Fibroblast of peridontal ligament (primary cell): ENCODE results near the gene IFNK.
"Not testable (repeated sequence)": the region's sequence is repeated elsewhere in the genome, so short reads cannot be mapped to it uniquely, and the experiment has no call there.

Source experiments
- DNase-seq: peaks from one replicate; pipeline ENCODE4 v3.0.0-alpha.2; 2010; ENCODE audit errors: extremely low read depth

IFNK gene, protein sequence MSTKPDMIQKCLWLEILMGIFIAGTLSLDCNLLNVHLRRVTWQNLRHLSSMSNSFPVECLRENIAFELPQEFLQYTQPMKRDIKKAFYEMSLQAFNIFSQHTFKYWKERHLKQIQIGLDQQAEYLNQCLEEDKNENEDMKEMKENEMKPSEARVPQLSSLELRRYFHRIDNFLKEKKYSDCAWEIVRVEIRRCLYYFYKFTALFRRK

GRCh38 chr9:27524236-27524635 is at the start of gene IFNK:
TSS of gene IFNK (plus strand) at chr9:27524290. CDS start at chr9:27524337, 47 bp downstream.
- DNase-seq, result no peak

GRCh38 chr9:27474305-27474704 is 49.8 kb upstream of the IFNK start:
- no peak for DNase-seq

GRCh38 chr9:27475057-27475595 is 49.0 kb upstream of the IFNK start:
- no peak for DNase-seq

- DNase-seq, result no peak
Measured at GRCh38 chr9:27476870-27477515, 47.1 kb upstream of the IFNK start.

DNA sequence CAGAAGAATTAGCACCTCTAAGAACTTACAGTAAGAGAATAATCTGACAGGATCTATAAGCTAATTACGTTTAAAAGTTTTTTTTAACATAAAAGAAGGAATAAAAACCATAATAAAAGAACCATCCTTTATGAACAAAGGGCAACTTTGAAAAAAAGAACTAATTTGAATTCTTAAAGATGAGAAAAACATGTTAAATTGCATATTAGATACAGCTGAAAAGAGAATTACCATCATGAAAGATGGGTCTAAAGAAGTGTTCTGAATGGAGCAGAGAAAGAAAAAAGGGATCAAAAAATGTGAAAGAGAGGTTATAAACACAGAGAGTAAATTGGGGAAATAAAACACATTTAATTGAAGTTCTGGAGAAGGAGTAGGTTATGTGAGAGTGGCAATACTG is 45.8 kb upstream of the IFNK start:
- no peak for DNase-seq

DNA sequence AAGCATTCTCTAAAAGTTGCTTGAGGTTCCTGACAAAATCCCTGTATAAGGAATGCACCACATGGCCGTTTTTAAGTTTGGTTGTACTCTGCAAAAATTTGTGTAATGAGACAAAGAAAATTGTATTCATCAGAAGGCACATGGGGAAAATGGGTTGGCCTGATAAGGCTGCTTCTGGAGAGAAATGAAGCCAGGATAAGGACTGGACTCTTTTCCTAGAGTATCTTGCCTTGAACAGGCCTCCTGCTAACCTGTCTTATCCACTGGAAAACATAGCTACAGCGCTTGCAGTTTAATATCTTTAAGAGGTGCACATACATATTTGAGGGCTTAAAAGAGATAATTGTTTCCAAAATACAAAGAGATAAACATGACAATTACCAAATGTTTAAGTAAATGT is 41.4 kb upstream of the IFNK start:
- DNase-seq, result no peak

DNA sequence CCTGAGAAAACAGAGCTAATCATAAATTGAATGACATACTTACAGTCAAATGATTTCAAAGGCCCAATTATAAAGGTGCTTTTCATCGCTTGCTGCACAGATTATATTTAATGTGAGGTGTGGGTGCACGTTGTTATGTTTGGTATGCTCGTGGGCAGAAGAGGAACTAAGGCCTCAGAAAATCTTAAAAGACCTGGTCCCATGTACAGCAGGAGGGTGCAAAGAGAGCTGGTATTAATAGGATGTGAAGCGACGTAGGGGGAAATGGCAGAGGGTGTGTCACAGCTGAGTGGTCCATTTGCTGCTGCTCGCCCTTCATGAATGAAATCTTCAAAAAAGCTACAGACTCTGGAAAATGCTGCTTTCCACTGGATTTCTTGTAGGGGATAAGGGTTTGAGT is 40.5 kb upstream of the IFNK start:
- no peak for DNase-seq

DNA sequence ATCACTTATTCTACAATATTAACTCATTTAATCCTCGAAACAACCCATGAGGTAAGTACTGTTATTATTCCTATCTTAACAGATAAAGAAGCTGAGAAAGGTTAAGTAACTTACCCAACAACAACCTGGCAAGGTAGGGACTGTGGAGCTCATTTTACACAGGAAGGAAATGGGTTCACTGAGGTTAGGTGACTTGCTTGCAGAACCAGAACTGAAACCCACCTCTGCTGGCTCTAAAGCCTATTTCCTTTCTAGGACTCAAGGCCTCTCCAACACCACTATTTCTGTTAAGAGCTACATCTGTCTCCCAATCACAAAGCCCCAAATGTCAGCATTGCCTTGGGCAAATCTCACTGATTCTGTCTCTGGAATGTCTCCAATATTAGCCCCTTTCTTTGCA is 38.9 kb upstream of the IFNK start:
- DNase-seq, result no peak

DNA sequence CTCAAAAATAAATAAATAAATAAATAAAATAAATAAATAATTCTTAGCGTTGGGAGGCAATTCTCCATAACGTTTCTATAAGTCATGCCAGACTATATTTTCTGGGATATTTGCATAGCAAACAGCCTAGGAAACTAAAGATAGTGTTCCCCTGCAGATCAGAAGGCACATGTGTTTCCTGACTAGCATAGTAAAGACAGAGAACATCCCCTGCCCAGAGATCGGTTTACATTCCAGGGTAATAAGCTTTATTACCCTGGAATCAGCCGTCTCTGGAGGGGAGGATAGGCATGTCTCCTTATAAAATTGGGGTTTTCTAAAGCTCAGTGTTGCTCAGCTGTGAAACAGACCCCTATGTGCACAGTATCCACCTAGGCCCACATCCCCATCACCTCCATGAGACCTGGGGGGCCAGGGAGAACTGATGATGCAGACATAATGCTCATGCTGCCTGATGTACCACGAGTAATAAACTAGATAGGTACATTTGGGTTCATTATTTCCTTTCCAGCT is 36.9 kb upstream of the IFNK start:
- no peak for DNase-seq

DNA sequence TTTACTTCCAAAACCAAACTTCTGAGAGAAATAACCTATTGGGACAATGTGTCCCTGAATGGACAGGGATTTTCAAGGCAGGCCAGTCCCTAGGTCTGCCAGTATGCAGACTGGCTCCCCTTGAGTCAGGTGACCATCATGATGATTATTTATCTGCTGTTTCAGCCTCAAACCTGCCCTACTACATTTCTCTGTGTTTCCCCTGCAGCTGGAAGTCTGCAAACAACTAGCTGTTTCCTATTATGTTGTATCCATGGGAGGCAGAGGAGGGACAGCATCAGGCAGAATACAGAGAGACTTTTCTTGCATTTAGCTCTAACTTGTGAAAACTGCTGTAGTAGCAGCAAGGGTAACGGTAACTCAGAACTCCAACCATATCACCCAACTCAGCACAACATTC is 36.2 kb upstream of the IFNK start:
- DNase-seq, result no peak

DNA sequence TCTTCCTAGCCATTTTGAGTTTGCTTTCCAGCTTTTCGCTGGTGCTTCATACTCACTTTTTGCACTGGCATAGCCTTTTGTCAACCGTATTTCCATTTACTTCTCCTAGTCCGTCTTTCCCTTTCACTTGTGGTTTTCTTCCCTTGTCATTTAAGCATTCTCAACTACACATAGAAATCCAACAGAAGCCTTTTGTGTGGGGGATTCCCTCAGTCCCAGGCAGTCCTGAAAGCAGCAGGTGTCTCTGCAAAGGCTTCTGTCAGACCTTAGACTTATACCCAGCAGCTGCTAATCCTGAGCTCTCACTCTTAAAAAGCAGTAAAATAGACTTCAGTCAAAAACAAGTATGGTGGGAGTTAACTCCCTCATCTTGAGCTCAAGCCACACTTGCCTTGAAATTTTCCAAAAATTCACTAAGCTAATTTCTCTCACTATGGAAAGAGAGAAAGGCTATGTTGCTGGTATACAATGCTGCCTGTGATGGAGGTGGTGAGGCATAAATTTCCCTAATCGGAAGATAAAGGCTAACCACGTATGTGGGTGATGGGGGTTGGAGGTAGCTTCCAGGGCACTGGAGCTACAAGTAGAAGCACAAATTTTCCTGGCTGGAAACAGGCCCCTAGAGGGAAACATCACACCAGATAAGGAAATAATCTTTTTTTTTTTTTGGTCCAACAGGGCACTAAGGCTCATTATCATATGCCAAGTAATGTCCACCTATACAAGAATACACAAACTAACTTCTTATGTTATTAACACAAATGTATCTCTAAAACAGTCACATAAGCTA is 34.8 kb upstream of the IFNK start:
- DNase-seq, result no peak

DNA sequence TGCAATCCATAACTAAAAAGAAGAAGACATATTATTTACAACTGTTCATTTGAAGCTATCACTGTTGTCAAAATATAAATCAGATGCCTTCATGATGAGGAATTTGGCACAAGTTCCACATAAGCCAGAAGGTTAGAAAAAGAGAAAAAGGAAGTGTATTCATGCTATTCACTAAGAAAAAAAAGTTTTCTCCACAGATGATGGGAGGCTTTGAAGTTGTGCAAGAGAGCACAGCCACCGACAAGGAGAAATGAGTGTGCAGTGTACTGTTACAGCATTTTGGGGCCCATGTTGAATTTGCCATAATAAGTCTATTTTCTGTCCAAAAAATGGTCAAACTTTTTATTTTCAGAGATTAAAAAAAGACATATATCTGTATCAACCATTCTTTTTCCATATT is 32.9 kb upstream of the IFNK start:
- no peak for DNase-seq

DNA sequence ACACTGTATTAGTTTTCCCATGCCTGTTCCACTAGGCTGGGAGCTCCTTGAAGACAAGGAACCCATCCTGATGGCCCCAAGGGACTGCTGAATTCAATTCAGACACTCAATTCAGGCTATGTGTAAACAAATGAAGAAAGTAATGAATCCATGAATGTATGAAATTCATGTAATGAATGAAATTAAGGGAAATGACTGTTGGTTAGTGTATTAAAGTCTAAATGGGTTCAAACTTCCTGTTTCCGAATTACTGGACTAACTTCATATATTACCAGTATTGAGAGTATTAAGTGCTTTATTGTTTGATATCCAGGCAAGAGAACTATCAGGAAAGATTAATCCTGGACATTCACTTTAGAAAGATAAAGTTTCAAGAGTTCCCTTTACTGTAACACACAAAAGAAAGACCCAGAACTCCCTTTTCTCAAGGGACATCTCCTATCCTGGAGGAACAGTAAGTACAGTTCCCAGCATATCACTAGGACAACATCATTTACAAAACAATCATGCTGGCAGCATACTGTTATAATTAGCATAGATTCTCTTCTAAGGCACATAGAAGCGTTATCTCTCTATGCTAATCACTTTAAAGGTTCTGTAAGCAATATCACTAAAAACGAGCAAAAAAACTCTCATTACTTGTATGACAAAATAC is 28.5 kb upstream of the IFNK start:
- DNase-seq, result no peak

GRCh38 chr9:27496135-27496504 is 28.0 kb upstream of the IFNK start:
- no peak for DNase-seq

DNA sequence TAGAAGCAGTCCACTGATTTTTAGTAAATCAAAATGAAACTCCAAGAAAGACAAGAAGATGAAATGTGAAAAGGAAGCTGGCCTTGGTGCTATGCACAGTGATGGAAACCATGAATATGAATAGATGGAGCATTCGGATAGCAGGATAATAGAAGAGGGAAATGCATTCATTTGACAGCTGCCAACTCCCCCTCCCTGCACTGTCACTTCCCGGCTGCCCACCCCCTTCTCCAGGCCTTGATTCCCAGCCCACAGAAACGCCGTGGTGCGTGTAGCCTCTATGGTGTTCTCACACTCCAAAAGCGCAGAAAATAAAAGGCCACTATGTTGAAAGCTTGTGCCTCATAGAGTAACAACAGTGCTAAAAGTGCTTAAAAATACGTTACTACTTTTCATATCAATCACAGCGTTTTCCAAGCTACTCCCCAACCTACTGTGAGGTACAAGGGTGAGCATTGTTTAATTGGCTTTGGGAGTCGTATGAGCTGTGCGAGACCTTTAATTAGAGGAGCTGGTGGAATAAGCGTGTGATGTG is 26.1 kb upstream of the IFNK start:
- DNase-seq, result no peak

- no peak for DNase-seq
Measured at GRCh38 chr9:27499451-27499850, 24.6 kb upstream of the IFNK start.

- not testable (repeated sequence) for DNase-seq
Measured at GRCh38 chr9:27500902-27501301, 23.2 kb upstream of the IFNK start.

GRCh38 chr9:27503623-27504022 is 20.5 kb upstream of the IFNK start:
- no peak for DNase-seq

- no peak for DNase-seq
Measured at GRCh38 chr9:27504259-27504658, 19.8 kb upstream of the IFNK start.

DNA sequence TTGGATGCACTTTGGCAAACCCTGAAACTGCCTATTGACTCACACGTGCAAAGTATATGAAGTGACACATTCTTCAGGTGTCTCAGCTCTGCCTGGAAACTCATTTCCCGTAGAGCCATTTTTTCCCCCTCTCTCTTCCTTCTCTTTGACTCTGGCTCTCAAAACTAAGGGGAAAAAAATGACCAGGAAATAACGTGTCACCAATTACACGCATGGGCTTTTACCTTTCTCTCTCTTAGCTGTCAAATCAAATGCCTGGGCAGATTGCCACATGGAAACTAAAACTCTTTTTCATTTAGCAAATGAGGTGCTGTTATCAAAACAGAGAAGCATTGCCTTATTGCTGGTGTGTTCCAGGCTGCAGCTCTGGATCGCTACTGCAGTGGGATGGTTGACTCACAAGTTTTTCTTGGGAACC is 18.3 kb upstream of the IFNK start:
- no peak for DNase-seq

- no peak for DNase-seq
Measured at GRCh38 chr9:27506981-27507380, 17.1 kb upstream of the IFNK start.

- DNase-seq, result no peak
Measured at GRCh38 chr9:27510780-27511179, 13.3 kb upstream of the IFNK start.
